B cell (primary cell): ENCODE results near the gene EYA3. TPM values are rescaled to one million over a fixed set of nuclear protein-coding genes. Genes with fewer than 3 reads are reported as not detected.

ENCODE experiments used
- ATAC-seq: fragments of 200-7000 bp; cut with Tn5 transposase; one replicate; pipeline ENCODE4 v1.10.0; 2021; ENCODE audit warnings: low read depth, mild to moderate bottlenecking, moderate number of reproducible peaks, moderate library complexity
- CTCF ChIA-PET: fragments of 350-600 bp; sonication (Branson Sonifier 250); formaldehyde crosslinking; loops from one replicate; lab custom pipeline; 2021; ENCODE audit warnings: antibody characterized with exemption, inconsistent platforms; lab: Charles Lee
- POLR2A ChIA-PET: fragments of 350-600 bp; sonication (Branson Sonifier 250); formaldehyde crosslinking; loops from one replicate; lab custom pipeline; 2021; ENCODE audit warnings: antibody characterized with exemption; lab: Charles Lee
- DNase-seq: peaks from one replicate; pipeline ENCODE4 v3.0.0; 2013
- H2AFZ ChIP-seq: 2 replicates; pipeline ENCODE4 v1.6.1; 2012; ENCODE audit warnings: mild to moderate bottlenecking, low read depth, low read length; ENCODE audit not compliant: insufficient read depth, poor library complexity, severe bottlenecking
- H3K27ac ChIP-seq, 2 donors: 1 replicate in 1 of 2; 2 replicates in 1 of 2; pipeline ENCODE4 v1.5.1; 2012 to 2013; ENCODE audit warnings: low read length in 2 of 2, mild to moderate bottlenecking in 2 of 2, moderate library complexity in 1 of 2
- H3K27me3 ChIP-seq, 4 experiments: fragments of 200-600 bp in 1 of 4; sonication (generic) in 1 of 4; replicated peaks in 1 of 4; 1 replicate in 2 of 4; 2 replicates in 2 of 4; pipeline versions ENCODE4 v1.6.1 to v1.7.0; 2013 to 2016; ENCODE audit warnings: low read length in 3 of 4, mild to moderate bottlenecking in 2 of 4, mixed read lengths in 1 of 4, moderate library complexity in 1 of 4; ENCODE audit not compliant: insufficient read depth in 4 of 4, control insufficient read depth in 3 of 4; ENCODE audit errors: control extremely low read depth in 1 of 4
- H3K36me3 ChIP-seq, 2 experiments: replicated peaks in 1 of 2; 1 replicate in 1 of 2; 2 replicates in 1 of 2; pipeline versions ENCODE4 v1.6.1 to v1.7.1; 2013; ENCODE audit warnings: low read length in 1 of 2; ENCODE audit not compliant: insufficient read depth in 2 of 2, control insufficient read depth in 1 of 2; ENCODE audit errors: control extremely low read depth in 1 of 2, extremely low read depth in 1 of 2
- H3K4me1 ChIP-seq, 2 donors: fragments of 200-600 bp in 1 of 2; sonication (generic) in 1 of 2; 1 replicate in 1 of 2; 2 replicates in 1 of 2; pipeline versions ENCODE4 v1.5.1 to v1.6.1; 2013 to 2017; ENCODE audit warnings: low read length in 2 of 2; ENCODE audit not compliant: control insufficient read depth in 2 of 2, insufficient read depth in 2 of 2
- H3K4me2 ChIP-seq: replicated peaks from 2 replicates; pipeline ENCODE3; 2012; ENCODE audit warnings: mild to moderate bottlenecking, low read depth, low read length; ENCODE audit not compliant: poor library complexity, severe bottlenecking
- H3K4me3 ChIP-seq, 5 experiments: fragments of 200-600 bp in 1 of 5; sonication (generic) in 1 of 5; 1 replicate in 3 of 5; 2 replicates in 2 of 5; pipeline versions ENCODE4 v1.5.1 to v1.7.0; 2011 to 2016; ENCODE audit warnings: low read length in 4 of 5, mild to moderate bottlenecking in 4 of 5, low read depth in 2 of 5, control low read depth in 1 of 5, moderate library complexity in 1 of 5; ENCODE audit not compliant: insufficient read depth in 1 of 5; ENCODE audit errors: control extremely low read depth in 1 of 5, extremely low read depth in 1 of 5
- H3K79me2 ChIP-seq: fragments of 200-600 bp; sonication (generic); one replicate; pipeline ENCODE4 v1.6.0; 2016; ENCODE audit warnings: low read length; ENCODE audit not compliant: control insufficient read depth, insufficient read depth
- H3K9ac ChIP-seq: fragments of 200-600 bp; sonication (generic); 2 replicates; pipeline ENCODE4 v1.6.1; 2017; ENCODE audit warnings: mild to moderate bottlenecking, low read length, moderate library complexity
- H3K9me3 ChIP-seq, 3 donors: one replicate each; pipeline versions ENCODE4 v1.6.1 to v1.7.1; 2013; ENCODE audit warnings: low read length in 2 of 3; ENCODE audit not compliant: control insufficient read depth in 2 of 3, insufficient read depth in 1 of 3; ENCODE audit errors: control extremely low read depth in 1 of 3
- H4K20me1 ChIP-seq: 2 replicates; pipeline ENCODE4 v1.6.0; 2012; ENCODE audit warnings: mild to moderate bottlenecking, low read length; ENCODE audit not compliant: insufficient read depth, control insufficient read depth, poor library complexity, severe bottlenecking
- H3K27ac Mint-ChIP-seq: one replicate; pipeline ENCODE4 v1.8.0; 2021; ENCODE audit warnings: mixed read lengths
- H3K27me3 Mint-ChIP-seq: one replicate; pipeline ENCODE4 v1.8.0; 2021; ENCODE audit warnings: mixed read lengths
- H3K4me1 Mint-ChIP-seq: one replicate; pipeline ENCODE4 v1.8.0; 2021; ENCODE audit warnings: mixed read lengths
- H3K4me3 Mint-ChIP-seq: one replicate; pipeline ENCODE4 v1.8.0; 2021; ENCODE audit warnings: mixed read lengths
- H3K9me3 Mint-ChIP-seq: one replicate; pipeline ENCODE4 v1.8.0; 2022; ENCODE audit warnings: mixed read lengths; ENCODE audit not compliant: insufficient read depth
- CTCF ChIP-seq: fragments of 200-600 bp; IDR thresholded peaks from one replicate; pipeline ENCODE4 v1.8.0; 2022; ENCODE audit warnings: antibody characterized with exemption, mild to moderate bottlenecking
- EZH2 ChIP-seq: IDR thresholded peaks from 2 replicates; pipeline ENCODE4 v1.6.1; 2012; ENCODE audit warnings: borderline replicate concordance, low read depth, mild to moderate bottlenecking, moderate library complexity, low read length; ENCODE audit not compliant: insufficient read depth, poor library complexity, severe bottlenecking
- WGBS: methylation state at CpG from one replicate; pipeline ENCODE4 v1.1.5; 2013; ENCODE audit warnings: missing lambda C conversion rate; ENCODE audit not compliant: insufficient coverage; 5-methylcytosine and 5-hydroxymethylcytosine counted together
- intact Hi-C: fragments of 100-400 bp; cut with micrococcal nuclease; formaldehyde crosslinking; loops from one replicate; pipeline ENCODE4 v1.10.0; 2022
- polyA plus RNA-seq: library from polyadenylated mRNA; depleted of rRNA; stranded (reverse); fragments of >200 nt; gene quantifications from 2 replicates; pipeline ENCODE4 v1.2.3, GENCODE V29; 2012
- total RNA-seq, 2 donors: library from RNA; stranded (reverse); fragments of 120-200 nt in 1 of 2; gene quantifications; 1 replicate in 1 of 2; 2 replicates in 1 of 2; pipeline versions ENCODE4 v1.2.3 to v1.2.4, GENCODE V29; 2013 to 2022

The EYA3 gene
- total and polyA plus RNA-seq, 2 donors (not counting 1 experiment from before 2014, with no cell fraction given): 14.1 to 31.3 TPM

DNA sequence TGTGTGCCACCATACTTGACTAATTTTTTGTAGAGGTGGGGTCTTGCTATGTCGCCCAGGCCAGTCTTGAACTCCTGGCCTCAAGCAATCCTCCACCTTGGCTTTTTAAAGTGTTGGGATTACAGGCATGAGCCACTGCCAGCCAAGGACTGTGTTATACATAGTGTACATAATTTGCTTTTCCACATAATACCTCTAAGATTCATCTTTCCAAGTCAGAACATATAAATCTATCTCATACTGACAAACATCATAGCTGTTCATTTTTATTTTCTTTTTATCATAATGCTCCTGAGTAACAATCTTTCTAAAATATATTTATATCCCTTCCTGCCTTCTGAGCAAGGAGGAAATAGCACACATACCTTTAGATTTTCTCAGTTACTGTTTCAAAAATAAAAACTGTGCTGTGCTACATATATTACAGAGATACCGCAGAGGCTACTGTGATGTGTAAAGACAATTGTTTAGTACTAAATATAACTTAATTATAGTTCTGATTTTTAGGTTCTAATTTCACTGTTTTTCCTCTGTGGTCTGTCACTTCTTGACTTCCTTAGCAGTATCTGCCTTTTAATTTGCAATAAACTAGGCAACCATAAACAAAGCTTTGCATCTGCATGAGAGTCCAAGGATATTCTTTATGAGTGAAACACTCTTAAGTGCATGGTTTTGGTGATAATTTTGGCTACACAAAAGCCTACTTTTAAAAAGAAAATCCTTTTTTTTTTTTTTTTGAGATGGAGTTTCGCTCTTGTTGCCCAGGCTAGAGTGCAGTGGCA lies 59.3 kb downstream of the EYA3 start:
- CTCF ChIA-PET: interaction anchor here (0.6 kb wide), 1 partner anchor 435 kb away, joined by 6 read pairs; no protein-coding TSS in a partner anchor
- Histone ChIP-seq H3K9me3 (no peaks in the 10 kb centered on the region), H3K9ac (no peak overlapping the region), H3K36me3 (peaks cover 4 to 8% of the 10 kb centered on the region in 2 experiments), H3K4me2 (no peak overlapping the region), H3K4me1 (no peaks in the 10 kb centered on the region), H3K27ac (no peak overlapping the region), H3K4me3 (no peak overlapping the region), H4K20me1 (no peaks in the 10 kb centered on the region), H3K27me3 (no peaks in the 10 kb centered on the region), H2AFZ (no peak overlapping the region), H3K79me2 (peaks cover 4% of the 10 kb centered on the region)
- TF ChIP-seq CTCF (no peak), EZH2 (no peak)
- H3K27ac Mint-ChIP-seq: no peak overlapping the region
- ATAC-seq (no peak), DNase-seq (no peak)
- H3K4me3 Mint-ChIP-seq: no peak overlapping the region
- intact Hi-C loops: no loop called here
- H3K9me3 Mint-ChIP-seq: no peaks in the 10 kb centered on the region
- H3K4me1 Mint-ChIP-seq: no peaks in the 10 kb centered on the region
- POLR2A ChIA-PET: no interaction called here
- no peaks in the 10 kb centered on the region for H3K27me3 Mint-ChIP-seq
- WGBS: no CpG with 5 or more reads among the region's 3 CpGs

DNA sequence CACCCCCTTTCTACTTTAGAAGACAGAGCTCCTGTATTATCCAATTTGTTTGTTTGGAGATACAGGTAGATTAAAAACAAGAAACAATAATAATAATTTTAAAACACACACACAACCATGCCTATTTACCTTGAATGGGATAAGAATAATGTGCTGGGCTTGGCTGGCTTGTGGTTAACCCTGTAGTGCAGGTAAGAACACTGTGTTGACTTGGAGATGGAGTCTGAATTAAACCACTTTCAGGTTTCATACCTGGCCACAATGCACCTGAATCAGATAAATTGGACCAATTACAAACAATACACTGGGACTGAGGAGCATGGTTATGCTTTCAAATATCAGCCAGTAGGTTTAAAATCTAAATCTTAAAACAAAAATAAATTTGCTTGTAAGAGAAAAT lies 60.8 kb downstream of the EYA3 start:
- Histone ChIP-seq H3K27ac (no peak overlapping the region), H3K4me3 (no peak overlapping the region), H3K9me3 (no peaks in the 10 kb centered on the region), H3K27me3 (no peaks in the 10 kb centered on the region), H3K4me2 (no peak overlapping the region), H3K36me3 (peaks cover 4 to 9% of the 10 kb centered on the region in 2 experiments), H3K9ac (no peak overlapping the region), H3K4me1 (no peaks in the 10 kb centered on the region), H4K20me1 (no peaks in the 10 kb centered on the region), H2AFZ (no peak overlapping the region), H3K79me2 (peaks cover 4% of the 10 kb centered on the region)
- no peaks in the 10 kb centered on the region for H3K27me3 Mint-ChIP-seq
- H3K4me1 Mint-ChIP-seq: no peaks in the 10 kb centered on the region
- POLR2A ChIA-PET: no interaction called here
- H3K4me3 Mint-ChIP-seq: no peak overlapping the region
- H3K27ac Mint-ChIP-seq: no peak overlapping the region
- no peaks in the 10 kb centered on the region for H3K9me3 Mint-ChIP-seq
- CTCF ChIA-PET: no interaction called here
- TF ChIP-seq EZH2 (no peak), CTCF (no peak)
- intact Hi-C loops: no loop called here
- DNase-seq (no peak), ATAC-seq (no peak)
